ENCODE data around the gene EXOSC6.
A peak's percentile ranks its signal among the peaks of the same experiment; 100 is the strongest.

EXOSC6 gene

DNA sequence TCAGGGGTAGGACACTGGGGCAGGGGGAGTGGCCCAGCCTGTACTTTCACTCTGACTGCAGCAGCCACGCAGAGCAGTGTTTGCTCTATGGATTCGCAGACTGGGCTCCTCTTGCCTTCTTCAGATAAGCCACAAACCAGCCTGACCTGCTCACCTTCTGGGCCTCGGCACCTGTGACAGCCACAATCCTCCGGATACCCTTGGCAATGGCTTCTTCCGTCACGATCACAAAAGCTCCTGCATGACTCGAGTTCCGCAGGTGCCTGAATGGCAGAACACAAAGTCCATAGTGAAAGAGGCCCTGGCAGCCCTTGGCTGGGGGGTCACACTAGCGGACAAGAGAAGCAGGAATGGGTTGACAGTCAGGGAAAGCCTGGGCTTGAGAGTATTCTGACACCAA is 3.8 kb upstream of the EXOSC6 start:
- ATAC-seq (ENCODE audit: low read depth) (no peak), DNase-seq (ENCODE audit: low spot score) (no peak)
- no peak overlapping the region for H3K27ac ChIP-seq (ENCODE audit: poor library complexity, severe bottlenecking)
- H3K9me3 ChIP-seq (ENCODE audit: severe bottlenecking): no peaks in the 10 kb centered on the region
- peaks cover 86% of the 10 kb centered on the region for H3K36me3 ChIP-seq (ENCODE audit: low read depth)
- no peak overlapping the region for H3K4me3 ChIP-seq (ENCODE audit: severe bottlenecking)
- no peaks in the 10 kb centered on the region for H3K27me3 ChIP-seq (ENCODE audit: insufficient read depth, poor library complexity, severe bottlenecking)
- no peak for TF ChIP-seq CTCF (IDR thresholded peaks at IDR 0.05; ENCODE audit: poor library complexity, severe bottlenecking)
- no peaks in the 10 kb centered on the region for H3K4me1 ChIP-seq (ENCODE audit: insufficient read depth, poor library complexity, severe bottlenecking)

DNA sequence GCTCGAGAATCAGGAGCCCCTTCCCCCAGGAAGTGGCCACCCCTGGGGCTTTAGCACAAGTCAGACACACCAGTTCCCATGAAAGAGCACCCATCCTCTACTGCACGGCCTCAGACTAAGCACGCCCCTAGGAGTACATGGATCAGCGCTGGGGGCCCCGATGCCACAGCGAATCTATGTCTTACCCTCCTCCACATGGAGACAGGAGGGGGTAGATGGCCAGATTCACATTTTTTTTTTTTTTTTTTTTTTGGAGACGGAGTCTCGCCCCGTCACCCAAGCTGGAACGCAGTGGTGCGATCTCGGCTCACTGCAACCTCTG is 3.2 kb upstream of the EXOSC6 start:
- Histone ChIP-seq H3K4me1 (ENCODE audit: insufficient read depth, poor library complexity, severe bottlenecking) (peaks cover 2% of the 10 kb centered on the region), H3K27ac (ENCODE audit: poor library complexity, severe bottlenecking) (no peak overlapping the region), H3K36me3 (ENCODE audit: low read depth) (peaks cover 80% of the 10 kb centered on the region), H3K27me3 (ENCODE audit: insufficient read depth, poor library complexity, severe bottlenecking) (no peaks in the 10 kb centered on the region), H3K4me3 (ENCODE audit: severe bottlenecking) (no peak overlapping the region), H3K9me3 (ENCODE audit: severe bottlenecking) (no peaks in the 10 kb centered on the region)
- DNase-seq (ENCODE audit: low spot score): no peak
- no peak for ATAC-seq (ENCODE audit: low read depth)
- no peak for TF ChIP-seq CTCF (IDR thresholded peaks at IDR 0.05; ENCODE audit: poor library complexity, severe bottlenecking)

- Histone ChIP-seq H3K9me3 (ENCODE audit: severe bottlenecking) (no peaks in the 10 kb centered on the region), H3K27ac (ENCODE audit: poor library complexity, severe bottlenecking) (no peak overlapping the region), H3K36me3 (ENCODE audit: low read depth) (peaks cover 79% of the 10 kb centered on the region), H3K27me3 (ENCODE audit: insufficient read depth, poor library complexity, severe bottlenecking) (no peaks in the 10 kb centered on the region), H3K4me3 (ENCODE audit: severe bottlenecking) (no peak overlapping the region), H3K4me1 (ENCODE audit: insufficient read depth, poor library complexity, severe bottlenecking) (peaks cover 6% of the 10 kb centered on the region)
- ATAC-seq (ENCODE audit: low read depth) (no peak), DNase-seq (ENCODE audit: low spot score) (no peak)
- TF ChIP-seq CTCF (IDR thresholded peaks at IDR 0.05; ENCODE audit: poor library complexity, severe bottlenecking): peak; percentile 37
Measured at GRCh38 chr16:70254180-70254964, 2.6 kb upstream of the EXOSC6 start.

DNA sequence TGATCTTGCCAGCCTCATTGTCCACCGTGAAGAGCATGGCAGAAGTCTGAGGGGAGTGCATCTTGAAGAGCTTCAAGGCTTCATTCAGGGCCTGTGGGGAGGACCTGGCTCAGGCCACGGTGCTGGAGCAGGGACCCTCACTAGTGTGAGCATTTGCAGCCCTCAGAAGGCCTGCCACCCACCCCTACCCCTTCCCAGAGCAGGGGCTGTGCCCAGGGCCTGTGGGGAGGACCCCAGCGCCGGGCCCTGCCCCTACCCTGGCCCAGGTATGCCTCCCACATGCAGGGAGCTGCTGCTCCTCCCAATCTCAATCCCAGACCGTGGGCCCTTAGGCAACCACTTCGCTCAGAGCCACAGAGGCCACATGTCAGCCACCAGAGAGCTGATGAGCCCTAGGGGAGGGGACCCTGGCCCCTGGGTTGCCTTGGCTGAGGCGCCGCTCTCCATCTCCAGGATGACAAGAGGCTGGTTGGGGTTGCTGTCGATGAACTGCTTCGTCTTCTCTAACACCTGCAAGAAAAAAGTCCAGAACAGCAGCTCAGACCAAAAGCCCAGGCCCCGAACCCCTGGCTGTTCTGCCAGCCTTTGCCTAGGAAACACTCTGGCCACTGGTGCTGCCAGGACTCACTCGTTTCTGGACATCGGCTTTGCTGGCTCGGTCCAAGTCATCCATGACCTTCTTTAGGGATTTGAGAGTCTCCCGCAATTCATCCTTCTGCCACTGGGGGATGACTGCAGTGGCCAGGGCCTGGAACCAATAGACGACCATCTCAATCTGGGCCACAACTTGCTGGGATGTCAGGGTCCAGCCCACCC is 1.8 kb upstream of the EXOSC6 start:
- DNase-seq (ENCODE audit: low spot score): no peak
- Histone ChIP-seq H3K27ac (ENCODE audit: poor library complexity, severe bottlenecking) (no peak overlapping the region), H3K4me1 (ENCODE audit: insufficient read depth, poor library complexity, severe bottlenecking) (peaks cover 7% of the 10 kb centered on the region), H3K36me3 (ENCODE audit: low read depth) (peaks cover 72% of the 10 kb centered on the region), H3K9me3 (ENCODE audit: severe bottlenecking) (no peaks in the 10 kb centered on the region), H3K4me3 (ENCODE audit: severe bottlenecking) (no peak overlapping the region), H3K27me3 (ENCODE audit: insufficient read depth, poor library complexity, severe bottlenecking) (no peaks in the 10 kb centered on the region)
- 0 out of 3 replicates have a peak, but pooled peaks have one; percentile 14 for ATAC-seq (ENCODE audit: low read depth)
- TF ChIP-seq CTCF (IDR thresholded peaks at IDR 0.05; ENCODE audit: poor library complexity, severe bottlenecking): peak; percentile 55
